OCI-LY7 (cell line): ENCODE results near the gene PAPOLG. TPM values are rescaled to one million over a fixed set of nuclear protein-coding genes. Genes with fewer than 3 reads are reported as not detected.

Experiments
- BruUV-seq: library from RNA; stranded (reverse); fragments of 400-500 nt; replicated peaks from 2 replicates; lab custom pipeline; 2021; lab: Mats Ljungman, UMichigan
- CTCF ChIA-PET: fragments of 300-600 bp; sonication (Branson Sonifier 250); formaldehyde crosslinking; loops from one replicate; lab custom pipeline; 2022; ENCODE audit warnings: antibody characterized with exemption; ENCODE audit not compliant: unreplicated experiment; lab: Charles Lee
- POLR2A ChIA-PET: fragments of 300-600 bp; sonication (Branson Sonifier 250); formaldehyde crosslinking; loops from one replicate; lab custom pipeline; 2022; ENCODE audit warnings: antibody characterized with exemption; lab: Charles Lee
- DNase-seq: peaks from one replicate; pipeline ENCODE4 v3.0.0-alpha.2; 2015; ENCODE audit warnings: low spot score
- H2AFZ ChIP-seq: fragments of 200-600 bp; sonication (generic), shearing (Covaris generic); 2 replicates; pipeline ENCODE4 v1.6.1; 2014; ENCODE audit warnings: mild to moderate bottlenecking, antibody characterized with exemption, low read length, moderate library complexity
- H3K27ac ChIP-seq: fragments of 200-600 bp; sonication (generic); 2 replicates; pipeline ENCODE4 v1.5.1; 2014; ENCODE audit warnings: mixed run types, low read depth, mild to moderate bottlenecking, moderate library complexity, low read length, inconsistent platforms; ENCODE audit not compliant: poor library complexity, severe bottlenecking
- H3K36me3 ChIP-seq: fragments of 200-600 bp; sonication (generic); 2 replicates; pipeline ENCODE4 v1.6.1; 2014; ENCODE audit warnings: mild to moderate bottlenecking, antibody characterized with exemption, low read length, moderate library complexity, mixed read lengths; ENCODE audit not compliant: insufficient read depth
- H3K4me1 ChIP-seq: fragments of 200-600 bp; sonication (generic); 2 replicates; pipeline ENCODE4 v1.5.1; 2014; ENCODE audit warnings: mild to moderate bottlenecking, low read length; ENCODE audit not compliant: insufficient read depth, poor library complexity, severe bottlenecking
- H3K4me2 ChIP-seq: fragments of 200-600 bp; sonication (generic); 2 replicates; pipeline ENCODE4 v1.6.1; 2014; ENCODE audit warnings: mild to moderate bottlenecking, low read length
- H3K4me3 ChIP-seq: fragments of 200-600 bp; sonication (generic); 2 replicates; pipeline ENCODE4 v1.5.1; 2014; ENCODE audit warnings: mild to moderate bottlenecking, low read depth, low read length; ENCODE audit not compliant: poor library complexity, severe bottlenecking
- H3K79me2 ChIP-seq: fragments of 200-600 bp; sonication (generic); 2 replicates; pipeline ENCODE4 v1.6.1; 2016; ENCODE audit warnings: low read depth, mild to moderate bottlenecking, low read length, moderate library complexity, mixed read lengths; ENCODE audit not compliant: insufficient read depth
- H3K9me2 ChIP-seq: fragments of 200-600 bp; sonication (generic); 2 replicates; pipeline ENCODE4 v1.6.1; 2016; ENCODE audit warnings: mild to moderate bottlenecking, low read length, mixed read lengths; ENCODE audit not compliant: insufficient read depth
- H3K9me3 ChIP-seq: fragments of 200-600 bp; sonication (generic); 2 replicates; pipeline ENCODE4 v1.6.1; 2014; ENCODE audit warnings: mild to moderate bottlenecking, mixed run types, low read length, mixed read lengths
- H4K20me1 ChIP-seq: fragments of 200-600 bp; sonication (generic); 2 replicates; pipeline ENCODE4 v1.6.1; 2014; ENCODE audit warnings: mild to moderate bottlenecking, antibody characterized with exemption, low read length, moderate library complexity, mixed read lengths; ENCODE audit not compliant: insufficient read depth
- CTCF ChIP-seq: fragments of 200-600 bp; sonication (generic); conservative IDR thresholded peaks from 2 replicates; pipeline ENCODE4 v1.5.1; 2014; ENCODE audit warnings: mild to moderate bottlenecking, antibody characterized with exemption, low read length, moderate library complexity, mixed read lengths
- EZH2phosphoT487 ChIP-seq: fragments of 200-600 bp; sonication (generic); IDR thresholded peaks from 2 replicates; pipeline ENCODE4 v1.6.1; 2018; ENCODE audit warnings: low read depth, borderline replicate concordance, mild to moderate bottlenecking, mixed run types, antibody characterized with exemption, low read length, moderate library complexity, mixed read lengths
- intact Hi-C: fragments of 100-400 bp; cut with micrococcal nuclease; formaldehyde crosslinking; loops from one replicate; pipeline ENCODE4 v1.10.0; 2022; ENCODE audit not compliant: unreplicated experiment
- total RNA-seq, 2 experiments: library from RNA; depleted of rRNA in 1 of 2; stranded (reverse); fragments of >200 nt in 1 of 2; shearing (Covaris generic) in 1 of 2; gene quantifications; 2 replicates each; pipeline ENCODE4 v1.2.3, GENCODE V29; 2014 to 2022

Gene PAPOLG
- total RNA-seq, 2 experiments from 2014 or later: 14.6 to 15.0 TPM

GRCh38 chr2:60832621-60833020, 76.6 kb downstream of the PAPOLG start:
- Histone ChIP-seq H4K20me1 (no peaks in the 10 kb centered on the region), H3K79me2 (no peaks in the 10 kb centered on the region), H3K27ac (no peak overlapping the region), H3K9me2 (no peaks in the 10 kb centered on the region), H3K4me2 (no peak overlapping the region), H3K4me3 (no peak overlapping the region), H3K36me3 (no peaks in the 10 kb centered on the region; the same call in 1 of the 2 replicates), H3K9me3 (0 out of 2 replicates have a peak, but pooled peaks cover 1% of the 10 kb centered on the region), H2AFZ (no peak overlapping the region), H3K4me1 (peaks cover 52% of the 10 kb centered on the region)
- TF ChIP-seq EZH2phosphoT487 (no peak), CTCF (no peak)
- BruUV-seq: no TSS peak
- intact Hi-C loops: no loop called here
- no peak for DNase-seq
- ChIA-PET POLR2A (interaction anchor here (1.1 to 1.2 kb wide), 3 partner anchors 9 to 136 kb away, joined by 3 to 4 read pairs (median 4); no protein-coding TSS in a partner anchor), CTCF (no interaction called here)

GRCh38 chr2:60834270-60834717, 78.2 kb downstream of the PAPOLG start:
- ChIA-PET CTCF (interaction anchor here (0.6 kb wide), 1 partner anchor 13 kb away, joined by 4 read pairs; no protein-coding TSS in a partner anchor), POLR2A (interaction anchor here (0.6 to 1.6 kb wide), 4 partner anchors 13 to 49 kb away, joined by 3 to 9 read pairs (median 4); no protein-coding TSS in a partner anchor)
- BruUV-seq: no TSS peak
- peak overlapping the region; percentile 58 for H2AFZ ChIP-seq
- peaks cover 69% of the 10 kb centered on the region for H3K4me1 ChIP-seq
- H3K4me2 ChIP-seq: peak overlapping the region; percentile 39
- H3K9me2 ChIP-seq: no peaks in the 10 kb centered on the region
- H3K27ac ChIP-seq: no peak overlapping the region
- intact Hi-C loops: no loop called here
- H3K4me3 ChIP-seq: no peak overlapping the region
- TF ChIP-seq EZH2phosphoT487 (no peak), CTCF (no peak)
- no peaks in the 10 kb centered on the region; the same call in 1 of the 2 replicates for H3K36me3 ChIP-seq
- H3K9me3 ChIP-seq: peaks cover 9% of the 10 kb centered on the region; the same call in 1 of the 2 replicates
- H4K20me1 ChIP-seq: no peaks in the 10 kb centered on the region
- no peaks in the 10 kb centered on the region for H3K79me2 ChIP-seq
- DNase-seq: no peak

- Histone ChIP-seq H4K20me1 (no peaks in the 10 kb centered on the region), H3K27ac (no peak overlapping the region), H3K79me2 (no peaks in the 10 kb centered on the region), H3K4me2 (peak overlapping the region; percentile 43), H3K36me3 (no peaks in the 10 kb centered on the region; the same call in 1 of the 2 replicates), H2AFZ (peak overlapping the region; percentile 78), H3K9me2 (no peaks in the 10 kb centered on the region), H3K4me3 (no peak overlapping the region), H3K9me3 (peaks cover 9% of the 10 kb centered on the region; the same call in 1 of the 2 replicates), H3K4me1 (peaks cover 82% of the 10 kb centered on the region)
- no TSS peak for BruUV-seq
- ChIA-PET CTCF (no interaction called here), POLR2A (interaction anchor here (1.2 to 7.1 kb wide), 7 partner anchors 9 to 78 kb away, joined by 3 to 89 read pairs (median 45); partner anchors contain the start of gene REL)
- TF ChIP-seq CTCF (no peak), EZH2phosphoT487 (no peak)
- intact Hi-C loops: no loop called here
- no peak for DNase-seq
Measured at GRCh38 chr2:60836491-60836890, 80.4 kb downstream of the PAPOLG start.
